GM12873 (cell line): ENCODE measurements around the gene FAM170B.

Experiments used
- TF ChIP-seq, protein P1 (sequence below): IDR thresholded peaks from 2 replicates; pipeline ENCODE4 v1.5.1; 2012; ENCODE audit warnings: low read depth, mild to moderate bottlenecking, moderate library complexity, low read length, control low read depth; ENCODE audit not compliant: insufficient read depth; ENCODE audit errors: missing control alignments

FAM170B gene

DNA sequence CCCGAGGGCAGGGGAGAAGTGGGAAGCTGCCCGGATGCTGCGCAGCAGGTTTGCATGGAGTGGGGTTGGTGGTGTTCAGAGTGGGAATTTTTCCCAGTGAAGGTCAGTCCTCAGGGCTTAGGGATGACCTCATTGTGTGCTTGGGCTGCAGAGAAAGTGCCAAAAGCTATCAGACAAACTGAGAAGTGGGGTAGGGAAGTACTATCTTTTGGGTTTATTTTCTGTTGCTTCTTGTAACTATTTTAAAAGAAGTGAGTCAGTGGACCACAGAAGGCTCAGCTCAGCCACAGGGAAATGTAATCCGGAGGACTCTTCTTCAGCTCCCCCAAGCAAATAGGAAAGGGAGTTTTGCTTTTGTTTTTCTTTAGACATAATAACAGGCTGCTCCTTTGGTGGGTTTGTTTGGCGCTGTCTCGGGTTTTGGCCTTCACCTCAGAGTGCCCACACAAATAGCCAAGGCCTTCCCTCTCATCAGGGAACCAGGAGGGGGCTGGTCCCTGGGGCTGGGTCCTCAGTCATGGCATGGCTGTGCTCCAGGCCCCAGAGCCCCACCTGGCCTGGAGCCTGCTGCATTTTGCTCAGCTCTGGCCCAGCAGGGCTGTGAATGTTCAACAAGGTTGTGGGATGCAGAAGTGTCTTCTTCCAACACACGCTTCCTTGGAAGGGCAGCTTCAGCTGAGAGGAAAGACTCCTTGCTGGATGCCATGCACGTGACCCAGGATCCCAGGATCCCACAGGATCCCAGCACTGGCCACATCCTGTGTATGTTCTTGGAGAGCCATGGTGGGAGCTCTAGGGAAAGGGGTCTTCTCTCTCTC is 5.4 kb upstream of the FAM170B start:
- TF ChIP-seq, protein P1, sequence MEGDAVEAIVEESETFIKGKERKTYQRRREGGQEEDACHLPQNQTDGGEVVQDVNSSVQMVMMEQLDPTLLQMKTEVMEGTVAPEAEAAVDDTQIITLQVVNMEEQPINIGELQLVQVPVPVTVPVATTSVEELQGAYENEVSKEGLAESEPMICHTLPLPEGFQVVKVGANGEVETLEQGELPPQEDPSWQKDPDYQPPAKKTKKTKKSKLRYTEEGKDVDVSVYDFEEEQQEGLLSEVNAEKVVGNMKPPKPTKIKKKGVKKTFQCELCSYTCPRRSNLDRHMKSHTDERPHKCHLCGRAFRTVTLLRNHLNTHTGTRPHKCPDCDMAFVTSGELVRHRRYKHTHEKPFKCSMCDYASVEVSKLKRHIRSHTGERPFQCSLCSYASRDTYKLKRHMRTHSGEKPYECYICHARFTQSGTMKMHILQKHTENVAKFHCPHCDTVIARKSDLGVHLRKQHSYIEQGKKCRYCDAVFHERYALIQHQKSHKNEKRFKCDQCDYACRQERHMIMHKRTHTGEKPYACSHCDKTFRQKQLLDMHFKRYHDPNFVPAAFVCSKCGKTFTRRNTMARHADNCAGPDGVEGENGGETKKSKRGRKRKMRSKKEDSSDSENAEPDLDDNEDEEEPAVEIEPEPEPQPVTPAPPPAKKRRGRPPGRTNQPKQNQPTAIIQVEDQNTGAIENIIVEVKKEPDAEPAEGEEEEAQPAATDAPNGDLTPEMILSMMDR = no peak

DNA sequence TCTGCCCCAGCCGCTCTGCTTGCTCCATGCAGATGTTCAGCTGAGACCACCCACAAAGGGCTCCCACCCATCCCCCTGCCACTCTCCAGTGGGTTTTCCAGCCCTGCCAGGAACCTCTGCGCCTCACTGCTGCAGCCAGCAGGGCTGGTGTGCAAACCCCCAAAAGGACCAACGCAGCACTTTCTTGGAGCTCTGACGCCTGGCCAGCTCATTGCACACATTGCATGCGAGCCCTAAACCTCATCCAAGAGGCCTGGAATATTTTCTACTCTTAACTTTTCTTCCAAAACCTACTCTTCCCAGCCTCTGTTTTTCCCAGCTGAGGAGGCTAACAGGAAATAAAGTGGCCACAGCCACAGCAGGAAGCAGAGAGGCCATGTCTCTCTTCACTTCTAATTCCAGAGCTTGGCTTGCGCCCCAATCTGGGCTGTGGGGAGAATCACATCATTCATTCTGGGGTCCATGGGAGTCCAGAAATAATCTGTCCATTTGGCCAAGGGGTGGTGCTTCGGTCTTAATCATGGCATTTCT is 4.6 kb upstream of the FAM170B start:
- TF ChIP-seq, protein P1 = no peak

GRCh38 chr10:49136525-49136924 is 2.7 kb upstream of the FAM170B start:
- TF ChIP-seq, protein P1 = no peak

GRCh38 chr10:49135575-49136313 is 1.9 kb upstream of the FAM170B start:
- TF ChIP-seq, protein P1 = no peak

DNA sequence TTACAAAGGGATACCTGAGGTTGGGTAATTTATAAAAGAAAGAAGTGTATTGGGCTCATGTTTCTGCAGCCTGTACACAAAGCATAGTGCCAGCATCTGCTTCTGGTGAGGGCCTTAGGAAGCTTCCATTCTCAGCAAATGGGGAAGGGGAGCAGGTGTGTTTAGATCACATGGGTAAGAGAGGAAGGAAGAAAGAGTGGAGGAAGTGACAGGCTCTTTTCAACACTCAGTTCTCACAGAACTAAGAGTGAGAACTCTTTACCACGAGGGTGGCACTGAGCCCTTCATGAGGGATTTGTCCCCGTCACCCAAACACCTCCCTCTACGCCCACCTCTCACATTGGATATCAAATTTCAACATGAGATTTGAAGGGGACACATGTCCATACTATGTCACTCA is 506 bp upstream of the FAM170B start:
- TF ChIP-seq, protein P1 = no peak

- TF ChIP-seq, protein P1 = no peak
Measured at GRCh38 chr10:49132362-49132737, 1.5 kb downstream of the FAM170B start.

GRCh38 chr10:49131507-49132361 is 2.1 kb downstream of the FAM170B start:
- TF ChIP-seq, protein P1 = no peak
